GM18951 (cell line): ENCODE data around the gene PLCB2.

Source experiments
- POLR2A ChIP-seq: IDR thresholded peaks from 4 replicates; pipeline ENCODE4 v1.6.1; 2011; ENCODE audit warnings: mild to moderate bottlenecking; ENCODE audit not compliant: insufficient read length, insufficient read depth; ENCODE audit errors: extremely low read depth
- in situ Hi-C: fragments of 300-500 bp; cut with MboI; formaldehyde crosslinking; loops from one replicate; pipeline ENCODE4 v1.12.0; 2022; ENCODE audit warnings: low sequenced_read_pairs, mixed read lengths, inconsistent platforms; ENCODE audit not compliant: unreplicated experiment

Gene PLCB2

GRCh38 chr15:40345225-40345866 is 37.6 kb upstream of the PLCB2 start:
- in situ Hi-C loops: loop anchor here (10.0 kb wide), 1 partner anchor 79 kb away; no protein-coding TSS in a partner anchor
- no peak for TF ChIP-seq POLR2A

GRCh38 chr15:40344631-40345120 is 36.9 kb upstream of the PLCB2 start:
- in situ Hi-C loops: loop anchor here (10.0 kb wide), 1 partner anchor 80 kb away; no protein-coding TSS in a partner anchor
- TF ChIP-seq POLR2A: no peak

- in situ Hi-C loops: loop anchor here (10.0 kb wide), 1 partner anchor 81 kb away; no protein-coding TSS in a partner anchor
- no peak for TF ChIP-seq POLR2A
Observed at GRCh38 chr15:40344217-40344616, 36.5 kb upstream of the PLCB2 start.

DNA sequence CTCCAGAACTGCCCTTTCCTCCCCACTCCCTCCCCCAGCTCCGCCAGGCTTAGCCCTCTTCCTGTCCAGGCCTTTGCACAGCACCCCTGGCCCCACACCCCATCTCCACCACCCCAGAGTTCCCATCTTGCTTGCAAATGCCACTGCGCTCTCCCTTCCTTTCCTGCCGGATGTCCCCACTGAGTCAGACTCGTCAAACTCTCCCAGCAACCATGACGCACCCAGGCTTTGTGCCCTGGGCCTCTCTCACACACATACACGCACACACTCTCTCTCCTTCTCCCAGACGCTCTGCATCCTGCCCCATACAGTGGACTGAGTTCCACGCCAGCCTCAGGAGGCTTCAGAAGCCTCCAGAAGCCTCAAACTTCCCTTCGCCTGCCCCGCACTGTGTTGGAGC is 35.8 kb upstream of the PLCB2 start:
- TF ChIP-seq POLR2A: no peak
- in situ Hi-C loops: loop anchor here (10.0 kb wide), 1 partner anchor 81 kb away; no protein-coding TSS in a partner anchor

GRCh38 chr15:40342416-40343320 is 34.9 kb upstream of the PLCB2 start:
- no peak for TF ChIP-seq POLR2A
- in situ Hi-C loops: loop anchor here (10.0 kb wide), 1 partner anchor 82 kb away; no protein-coding TSS in a partner anchor

DNA sequence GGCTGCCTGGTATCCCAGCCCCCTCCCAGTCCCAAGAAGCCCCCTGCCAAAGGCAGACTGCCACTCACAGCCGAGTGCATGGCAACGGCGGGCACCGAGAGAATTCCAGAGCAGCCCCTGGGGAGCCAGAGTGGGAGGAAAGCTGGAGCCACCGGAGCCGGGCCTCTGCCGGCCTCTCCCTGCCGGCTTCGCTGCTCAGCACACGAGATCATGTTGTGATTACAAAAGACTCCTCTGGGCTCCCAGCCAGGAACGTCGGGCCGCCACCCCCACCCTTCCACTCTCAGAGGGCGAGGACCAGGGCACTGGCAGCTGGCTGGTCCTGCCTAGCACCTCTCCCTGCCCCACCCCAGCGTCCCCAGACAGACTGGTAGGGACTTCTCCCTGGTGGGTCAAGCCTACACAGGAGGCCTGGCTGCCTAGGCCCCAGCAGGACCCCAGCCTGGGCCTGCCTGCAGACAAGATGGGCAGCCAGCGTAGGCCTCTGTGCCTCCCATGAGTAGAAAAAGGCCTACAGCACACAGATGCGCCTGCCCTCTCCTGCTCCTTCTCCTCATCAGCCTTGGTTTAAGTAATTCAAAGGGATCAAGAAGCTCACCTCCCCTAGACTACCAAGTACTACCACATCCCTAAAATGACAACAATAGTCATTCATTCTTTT is 33.1 kb upstream of the PLCB2 start, which contains the start of gene CCDC9B:
Gene CCDC9B, minus strand, starts transcription at position 200 of the 661 bp plus-strand sequence. Its CDS starts 120 bp downstream, at position 80.
- no peak for TF ChIP-seq POLR2A
- in situ Hi-C loops: loop anchor here (10.0 kb wide), 1 partner anchor 84 kb away; no protein-coding TSS in a partner anchor

DNA sequence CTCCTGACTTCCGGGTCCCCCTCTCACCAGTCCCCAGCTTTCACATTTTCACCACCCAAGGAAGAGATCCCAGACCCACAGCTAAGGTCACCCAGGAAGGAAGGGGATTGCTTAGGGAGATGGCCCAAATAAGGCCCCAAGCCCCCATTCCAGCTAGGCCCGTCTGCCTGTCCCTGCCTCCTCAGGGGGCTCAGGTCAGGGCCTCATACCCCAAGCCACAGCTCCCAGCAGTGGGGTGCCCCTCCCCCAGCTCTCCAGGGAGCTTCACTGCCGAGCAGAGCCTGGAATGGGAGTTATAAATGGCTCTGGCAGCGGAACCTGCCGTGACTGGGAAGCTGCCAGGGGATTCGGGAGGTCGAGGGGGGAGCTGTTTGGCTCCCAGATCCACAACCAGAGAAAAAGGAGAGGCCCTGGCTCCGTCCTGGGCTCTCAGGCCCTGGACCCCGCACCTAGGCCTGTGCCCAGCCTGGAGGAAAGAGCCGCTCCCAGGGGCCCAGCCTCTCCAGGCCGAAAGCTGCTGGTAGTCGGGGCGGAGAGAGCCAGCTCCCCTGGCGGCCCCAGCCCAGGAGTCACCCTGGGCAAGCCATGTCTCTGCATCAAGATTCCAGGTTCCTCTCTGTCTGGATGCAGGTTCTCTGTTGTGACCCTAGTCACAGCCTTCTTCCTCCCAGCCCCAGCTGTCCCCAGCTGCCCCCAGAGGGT is 32.5 kb upstream of the PLCB2 start:
- TF ChIP-seq POLR2A: no peak
- in situ Hi-C loops: loop anchor here (10.0 kb wide), 1 partner anchor 85 kb away; no protein-coding TSS in a partner anchor

GRCh38 chr15:40339621-40339945 is 31.8 kb upstream of the PLCB2 start:
- TF ChIP-seq POLR2A: no peak
- in situ Hi-C loops: no loop called here

DNA sequence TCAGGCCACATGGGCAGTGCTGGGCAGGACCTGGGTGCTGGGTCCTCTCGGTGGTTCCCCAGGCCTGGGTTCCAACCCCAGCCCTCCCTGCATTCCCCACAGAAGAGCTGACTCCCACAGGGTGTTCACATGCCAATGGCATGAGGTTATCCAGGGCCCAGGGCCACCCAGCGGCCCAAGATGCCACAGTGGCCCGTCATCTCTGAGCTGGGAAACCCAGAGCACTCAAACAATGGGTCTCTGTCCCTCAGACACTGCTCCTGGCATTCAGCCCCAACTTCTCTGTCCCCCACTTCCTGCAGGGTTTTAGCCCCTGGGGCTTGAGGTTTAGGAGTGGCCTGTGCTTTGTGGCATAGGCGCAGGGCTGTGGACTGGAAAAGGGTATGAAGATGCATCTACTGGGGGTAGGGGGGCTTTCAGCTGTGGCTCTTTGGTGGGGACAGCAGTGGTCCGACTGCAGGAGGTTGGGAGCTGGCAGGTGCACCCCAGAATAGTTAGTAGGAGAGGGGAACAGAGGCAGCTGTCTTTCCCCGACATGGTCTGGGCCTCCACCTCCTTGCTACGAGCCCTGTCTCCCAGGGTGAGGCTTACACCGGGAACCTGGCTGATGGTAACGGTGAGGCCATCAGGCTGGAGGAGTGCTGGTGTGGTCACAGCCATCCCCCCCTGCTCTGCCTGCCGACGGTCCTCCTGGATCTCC is 31.3 kb upstream of the PLCB2 start:
- TF ChIP-seq POLR2A: no peak
- in situ Hi-C loops: no loop called here

DNA sequence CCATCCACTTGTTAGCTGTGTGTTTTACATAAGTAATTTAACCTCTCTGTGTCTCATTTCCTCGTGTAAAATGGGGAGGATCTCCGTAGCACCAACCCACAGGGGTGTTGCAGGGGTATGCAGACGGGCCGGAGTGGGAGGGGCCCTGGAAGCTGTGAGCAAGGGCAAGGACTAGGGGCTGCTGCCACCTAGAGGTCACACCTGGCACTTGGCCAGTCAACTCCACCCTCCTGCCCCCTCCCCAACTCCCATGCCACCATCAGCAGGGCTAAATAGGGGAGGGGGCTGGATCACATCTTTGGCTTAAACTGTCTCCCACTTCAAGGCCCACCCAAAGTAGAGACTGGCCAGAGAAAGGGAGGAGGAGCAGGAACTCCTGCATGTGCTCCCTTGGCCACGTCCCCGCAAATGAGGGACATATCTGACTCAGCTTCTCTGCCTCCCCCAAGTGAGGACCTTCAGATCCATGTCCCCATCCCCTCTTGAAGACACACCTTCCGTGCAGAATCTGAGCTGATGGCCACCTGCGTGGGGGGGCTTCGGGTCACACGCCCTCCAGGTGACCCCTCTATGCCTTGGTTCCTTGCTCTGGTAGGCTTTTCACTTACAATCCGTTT is 30.4 kb upstream of the PLCB2 start:
- no peak for TF ChIP-seq POLR2A
- in situ Hi-C loops: no loop called here

DNA sequence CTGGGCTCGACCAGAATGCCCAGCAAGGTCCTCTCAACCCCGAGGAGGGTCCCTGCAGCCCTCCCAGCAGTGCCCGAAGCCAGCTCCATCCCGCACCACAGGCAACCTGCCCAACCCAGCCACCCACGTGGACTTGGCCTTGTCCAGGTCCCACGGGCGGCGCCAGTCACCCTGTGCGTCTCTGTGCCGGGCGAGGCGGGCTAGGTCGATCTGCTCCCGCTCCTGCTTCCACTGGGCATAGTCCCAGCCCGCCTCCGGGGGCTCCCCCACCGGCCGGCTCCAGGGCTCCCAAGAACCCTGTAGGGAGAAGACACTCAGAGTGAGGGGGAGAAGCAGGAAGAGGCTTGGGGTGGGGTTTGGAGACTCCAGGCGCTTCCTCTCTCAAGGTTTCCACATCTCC is 29.9 kb upstream of the PLCB2 start:
- in situ Hi-C loops: no loop called here
- TF ChIP-seq POLR2A: no peak
